SK-N-SH (cell line): Measurements from ENCODE around the gene GVQW3.

Source experiments
- CHD2 ChIP-seq: fragments of 150-350 bp; IDR thresholded peaks from 2 replicates; pipeline ENCODE4 v1.6.1; 2018; ENCODE audit warnings: low read length; ENCODE audit not compliant: partially characterized antibody
- EZH2phosphoT487 ChIP-seq: fragments of 200-600 bp; sonication (generic); IDR thresholded peaks from 2 replicates; pipeline ENCODE4 v1.6.1; 2017; ENCODE audit warnings: low read depth, mixed run types, mild to moderate bottlenecking, antibody characterized with exemption, moderate library complexity, borderline replicate concordance
- MXI1 ChIP-seq: IDR thresholded peaks from 2 replicates; pipeline ENCODE4 v1.6.1; 2012; ENCODE audit warnings: mild to moderate bottlenecking, low read depth, low read length, improper control_type of control experiment
- RAD21 ChIP-seq: IDR thresholded peaks from 2 replicates; pipeline ENCODE4 v1.6.1; 2012; ENCODE audit warnings: mild to moderate bottlenecking, low read length
- TF ChIP-seq, protein P1 (sequence below): fragments of 200-600 bp; sonication (generic); IDR thresholded peaks from 2 replicates; pipeline ENCODE4 v1.6.1; 2017; ENCODE audit warnings: antibody characterized with exemption, mild to moderate bottlenecking, moderate library complexity

DNA sequence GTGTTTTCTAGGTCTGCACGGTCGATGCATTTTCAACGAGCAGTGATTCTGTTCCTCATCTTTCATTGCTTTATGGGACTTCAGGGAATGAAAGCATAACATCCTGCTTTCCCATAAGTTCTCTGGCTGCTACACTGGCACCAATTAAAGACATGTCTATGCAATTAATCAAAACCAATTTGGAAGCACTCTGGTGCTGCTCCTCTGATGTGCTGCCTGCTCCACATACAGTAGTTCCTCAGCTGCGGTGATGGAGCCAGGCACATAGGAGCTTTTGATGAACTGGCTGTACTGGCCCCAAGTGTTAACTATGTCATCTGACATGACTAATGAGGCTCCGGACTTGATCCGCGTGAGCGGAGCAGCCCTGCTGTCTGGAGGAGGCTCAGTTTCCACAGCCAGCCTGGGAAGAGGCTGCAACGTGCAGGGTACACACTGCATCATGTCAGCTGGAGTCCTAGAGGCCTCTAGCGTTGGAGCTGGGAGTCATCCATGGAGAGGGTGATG, 29.8 kb downstream of the GVQW3 start:
- TF ChIP-seq MXI1 (no peak), EZH2phosphoT487 (no peak), CHD2 (no peak), RAD21 (no peak)
- TF ChIP-seq, protein P1, sequence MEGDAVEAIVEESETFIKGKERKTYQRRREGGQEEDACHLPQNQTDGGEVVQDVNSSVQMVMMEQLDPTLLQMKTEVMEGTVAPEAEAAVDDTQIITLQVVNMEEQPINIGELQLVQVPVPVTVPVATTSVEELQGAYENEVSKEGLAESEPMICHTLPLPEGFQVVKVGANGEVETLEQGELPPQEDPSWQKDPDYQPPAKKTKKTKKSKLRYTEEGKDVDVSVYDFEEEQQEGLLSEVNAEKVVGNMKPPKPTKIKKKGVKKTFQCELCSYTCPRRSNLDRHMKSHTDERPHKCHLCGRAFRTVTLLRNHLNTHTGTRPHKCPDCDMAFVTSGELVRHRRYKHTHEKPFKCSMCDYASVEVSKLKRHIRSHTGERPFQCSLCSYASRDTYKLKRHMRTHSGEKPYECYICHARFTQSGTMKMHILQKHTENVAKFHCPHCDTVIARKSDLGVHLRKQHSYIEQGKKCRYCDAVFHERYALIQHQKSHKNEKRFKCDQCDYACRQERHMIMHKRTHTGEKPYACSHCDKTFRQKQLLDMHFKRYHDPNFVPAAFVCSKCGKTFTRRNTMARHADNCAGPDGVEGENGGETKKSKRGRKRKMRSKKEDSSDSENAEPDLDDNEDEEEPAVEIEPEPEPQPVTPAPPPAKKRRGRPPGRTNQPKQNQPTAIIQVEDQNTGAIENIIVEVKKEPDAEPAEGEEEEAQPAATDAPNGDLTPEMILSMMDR: no peak
